Mammary epithelial cell (primary cell): Measurements from ENCODE around the gene ASB13.

Experiments
- CTCF ChIP-seq, 2 donors: IDR thresholded peaks in 1 of 2; conservative IDR thresholded peaks in 1 of 2; 2 replicates each; pipeline ENCODE4 v1.5.1; 2011 to 2012; ENCODE audit warnings: inconsistent platforms in 2 of 2, low read length in 2 of 2, mild to moderate bottlenecking in 2 of 2, control low read depth in 1 of 2, low read depth in 1 of 2; ENCODE audit not compliant: insufficient read depth in 1 of 2; ENCODE audit errors: extremely low read depth in 1 of 2
- EZH2 ChIP-seq: IDR thresholded peaks from 2 replicates; pipeline ENCODE4 v1.6.1; 2012; ENCODE audit warnings: low read length, inconsistent platforms, borderline replicate concordance

- TF ChIP-seq CTCF (conservative IDR thresholded peaks at IDR 0.05 in 1 of 2, IDR thresholded peaks at IDR 0.05 in 1 of 2; ENCODE audit: extremely low read depth in 1 of 2, insufficient read depth in 1 of 2, low read depth in 1 of 2, low read length in 2 of 2), result no peak
- TF ChIP-seq EZH2, result no peak
Measured at GRCh38 chr10:5650664-5651387, 15.6 kb downstream of the ASB13 start.
